Measurements from ENCODE around the gene SLC24A1.

The SLC24A1 gene

DNA sequence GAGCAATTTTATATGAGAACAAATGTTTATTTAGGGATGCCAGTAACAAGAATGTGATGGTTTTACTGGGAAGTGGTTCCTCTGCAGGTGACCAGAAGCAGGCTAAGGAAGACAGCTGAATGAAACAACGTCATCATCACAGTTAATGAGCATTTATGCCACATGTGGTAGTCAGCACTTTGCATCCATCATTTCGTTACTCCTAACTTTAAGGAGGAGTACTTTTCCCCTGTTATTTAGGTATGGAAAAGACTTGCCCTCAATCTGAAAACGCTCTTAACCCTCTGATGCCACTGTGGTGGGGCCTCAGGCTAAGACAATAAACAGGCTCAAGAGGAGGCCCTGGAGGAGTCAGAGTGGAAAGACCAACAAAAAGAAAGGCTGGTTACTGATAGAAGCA is 42.0 kb upstream of the SLC24A1 start:
- DNase-seq (ENCODE audit: low read depth, low spot score) = no peak
- ChIA-PET CTCF (interaction anchor here (1.0 to 1.4 kb wide), 3 partner anchors 12 to 178 kb away, joined by 3 to 5 read pairs (median 3); no protein-coding TSS in a partner anchor), POLR2A (interaction anchor here (1.3 kb wide), 1 partner anchor 32 kb away, joined by 4 read pairs; no protein-coding TSS in a partner anchor)
- no peak overlapping the region for H3K4me3 ChIP-seq (ENCODE audit: low read depth, low read length)
- TF ChIP-seq, protein P1, sequence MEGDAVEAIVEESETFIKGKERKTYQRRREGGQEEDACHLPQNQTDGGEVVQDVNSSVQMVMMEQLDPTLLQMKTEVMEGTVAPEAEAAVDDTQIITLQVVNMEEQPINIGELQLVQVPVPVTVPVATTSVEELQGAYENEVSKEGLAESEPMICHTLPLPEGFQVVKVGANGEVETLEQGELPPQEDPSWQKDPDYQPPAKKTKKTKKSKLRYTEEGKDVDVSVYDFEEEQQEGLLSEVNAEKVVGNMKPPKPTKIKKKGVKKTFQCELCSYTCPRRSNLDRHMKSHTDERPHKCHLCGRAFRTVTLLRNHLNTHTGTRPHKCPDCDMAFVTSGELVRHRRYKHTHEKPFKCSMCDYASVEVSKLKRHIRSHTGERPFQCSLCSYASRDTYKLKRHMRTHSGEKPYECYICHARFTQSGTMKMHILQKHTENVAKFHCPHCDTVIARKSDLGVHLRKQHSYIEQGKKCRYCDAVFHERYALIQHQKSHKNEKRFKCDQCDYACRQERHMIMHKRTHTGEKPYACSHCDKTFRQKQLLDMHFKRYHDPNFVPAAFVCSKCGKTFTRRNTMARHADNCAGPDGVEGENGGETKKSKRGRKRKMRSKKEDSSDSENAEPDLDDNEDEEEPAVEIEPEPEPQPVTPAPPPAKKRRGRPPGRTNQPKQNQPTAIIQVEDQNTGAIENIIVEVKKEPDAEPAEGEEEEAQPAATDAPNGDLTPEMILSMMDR (IDR thresholded peaks at IDR 0.05; ENCODE audit: insufficient read depth, low read length, missing control alignments) = no peak

DNA sequence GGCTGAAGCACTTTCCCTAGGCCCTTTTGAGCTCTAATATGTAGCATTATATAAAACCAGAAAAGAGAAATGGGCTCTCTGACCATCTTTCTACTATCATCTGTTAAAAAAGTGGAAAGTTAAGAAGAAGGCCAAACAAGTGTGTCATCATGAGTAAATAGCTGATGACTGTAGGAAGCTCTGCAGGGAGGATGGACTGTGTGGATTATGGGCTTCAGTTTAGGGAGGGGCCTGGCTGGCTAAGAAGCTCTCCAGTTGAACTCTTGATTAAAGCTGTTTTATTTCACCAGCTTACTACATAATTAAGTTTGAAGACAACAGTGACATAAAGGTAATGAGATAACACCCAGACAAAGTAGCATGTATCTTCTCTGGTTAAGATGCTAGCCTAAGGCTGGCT is 41.5 kb upstream of the SLC24A1 start:
- CTCF ChIA-PET = interaction anchor here (1.0 to 1.4 kb wide), 4 partner anchors 11 to 179 kb away, joined by 3 to 6 read pairs (median 4); no protein-coding TSS in a partner anchor
- TF ChIP-seq, protein P1 (IDR thresholded peaks at IDR 0.05; ENCODE audit: insufficient read depth, low read length, missing control alignments) = no peak

DNA sequence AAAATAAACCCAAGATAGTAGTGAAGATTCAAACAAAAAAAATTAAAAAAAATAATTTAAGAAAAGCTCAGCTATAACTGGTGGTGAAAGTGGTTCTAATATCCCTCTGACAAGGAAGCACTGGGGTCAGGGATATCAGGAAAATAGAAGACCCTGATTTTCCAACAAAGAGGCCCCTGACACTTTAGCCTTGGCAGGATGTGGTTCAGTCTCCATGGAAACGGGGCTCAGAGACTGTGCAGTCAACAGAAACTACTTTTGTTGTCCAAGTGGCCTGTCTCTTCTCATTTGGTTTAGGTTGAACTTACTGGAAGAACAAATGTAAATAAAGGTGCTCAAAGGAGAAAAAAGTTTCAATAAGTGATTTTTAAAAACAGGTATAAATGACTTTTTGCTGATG is 38.0 kb upstream of the SLC24A1 start:
- TF ChIP-seq, protein P1 (IDR thresholded peaks at IDR 0.05; ENCODE audit: insufficient read depth, low read length, missing control alignments) = no peak
- DNase-seq (ENCODE audit: low read depth, low spot score) = no peak
- ChIA-PET POLR2A (no interaction called here), CTCF (interaction anchor here (1.5 kb wide), 1 partner anchor 15 kb away, joined by 4 read pairs; no protein-coding TSS in a partner anchor)
- no peak overlapping the region for H3K4me3 ChIP-seq (ENCODE audit: low read depth, low read length)

More for the DNA sequence above, 41.5 kb upstream of the SLC24A1 start:
- POLR2A ChIA-PET = interaction anchor here (1.3 kb wide), 1 partner anchor 31 kb away, joined by 4 read pairs; no protein-coding TSS in a partner anchor
- H3K4me3 ChIP-seq (ENCODE audit: low read depth, low read length) = no peak overlapping the region
- peak; percentile 24 for DNase-seq (ENCODE audit: low read depth, low spot score)

DNA sequence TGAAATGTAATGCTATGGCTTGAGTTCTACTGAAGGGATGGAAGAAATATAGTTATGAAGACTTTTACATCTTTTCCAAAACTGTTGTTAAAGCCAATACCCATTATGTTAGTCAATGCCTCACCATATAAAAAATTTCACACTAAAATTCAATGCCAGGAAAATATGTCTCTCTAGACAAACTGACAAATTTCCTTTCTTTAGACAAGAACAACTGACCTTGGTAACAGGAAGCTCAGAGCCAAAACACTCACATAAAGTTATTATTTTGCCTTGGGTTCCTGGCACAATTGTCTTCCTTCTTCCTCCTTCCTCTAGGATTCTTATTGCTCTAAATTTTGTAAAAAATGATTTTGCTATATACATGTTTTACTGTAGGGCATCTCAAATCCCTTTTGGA is 37.5 kb upstream of the SLC24A1 start:
- POLR2A ChIA-PET = no interaction called here
- TF ChIP-seq, protein P1 (IDR thresholded peaks at IDR 0.05; ENCODE audit: insufficient read depth, low read length, missing control alignments) = no peak
- no peak for DNase-seq (ENCODE audit: low read depth, low spot score)
- CTCF ChIA-PET = interaction anchor here (1.0 to 1.5 kb wide), 2 partner anchors 12 to 15 kb away, joined by 4 to 5 read pairs; no protein-coding TSS in a partner anchor
- H3K4me3 ChIP-seq (ENCODE audit: low read depth, low read length) = no peak overlapping the region

DNA sequence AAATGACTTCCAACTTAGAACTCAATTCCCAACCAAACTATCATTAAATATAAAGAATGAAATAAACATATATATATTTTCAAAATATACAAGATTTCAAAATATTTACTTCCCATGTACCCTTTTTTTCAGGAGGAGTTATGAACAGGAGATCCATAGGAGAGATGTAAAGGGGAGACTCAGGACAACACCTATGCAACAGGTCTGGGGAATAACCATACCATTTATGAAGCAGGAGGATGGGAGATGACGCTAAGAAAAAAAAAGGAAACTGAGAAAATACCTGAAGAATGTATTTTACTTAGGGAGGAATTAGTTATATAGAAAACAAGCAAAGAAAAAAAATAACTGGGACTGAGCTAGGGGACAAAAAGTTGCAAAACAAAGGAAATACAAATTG is 34.6 kb upstream of the SLC24A1 start:
- no peak overlapping the region for H3K4me3 ChIP-seq (ENCODE audit: low read depth, low read length)
- DNase-seq (ENCODE audit: low read depth, low spot score) = no peak
- TF ChIP-seq, protein P1 (IDR thresholded peaks at IDR 0.05; ENCODE audit: insufficient read depth, low read length, missing control alignments) = no peak
- CTCF ChIA-PET = interaction anchor here (0.8 kb wide), 1 partner anchor 9 kb away, joined by 3 read pairs; no protein-coding TSS in a partner anchor
- POLR2A ChIA-PET = no interaction called here

DNA sequence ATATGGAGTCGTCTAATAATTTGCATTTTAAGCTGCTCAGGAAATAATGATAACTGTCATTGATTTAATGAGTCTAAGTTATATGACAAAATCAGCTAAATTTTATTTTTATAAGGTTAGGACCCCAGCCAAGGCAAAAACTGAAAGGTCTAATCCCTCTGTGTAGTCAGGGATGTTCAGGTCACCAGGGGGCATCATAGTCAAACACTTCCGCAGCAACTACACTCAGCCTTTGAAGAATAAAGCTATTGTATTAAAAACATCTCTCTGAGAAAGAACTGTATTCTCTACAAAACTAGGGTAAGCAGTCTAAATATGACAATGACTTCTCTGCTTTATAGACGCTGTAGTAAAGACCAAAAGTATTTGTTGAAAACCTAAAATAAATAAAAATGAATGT is 25.8 kb upstream of the SLC24A1 start:
- TF ChIP-seq, protein P1 (IDR thresholded peaks at IDR 0.05; ENCODE audit: insufficient read depth, low read length, missing control alignments) = no peak
- ChIA-PET CTCF (interaction anchor here (0.8 to 3.7 kb wide), 9 partner anchors 9 to 261 kb away, joined by 3 to 16 read pairs (median 5); partner anchors contain the start of gene INTS14), POLR2A (no interaction called here)
- no peak for DNase-seq (ENCODE audit: low read depth, low spot score)
- H3K4me3 ChIP-seq (ENCODE audit: low read depth, low read length) = no peak overlapping the region

All from AG04449 (cell line).